ENCODE measurements around the gene CEP19. TPM values are rescaled to one million over a fixed set of nuclear protein-coding genes. Genes with fewer than 3 reads are reported as not detected.

CEP19 gene
- total and polyA plus RNA-seq, 2 of the 4 experiments (the other 2 are of a cell fraction): 1.1 to 1.4 TPM

DNA sequence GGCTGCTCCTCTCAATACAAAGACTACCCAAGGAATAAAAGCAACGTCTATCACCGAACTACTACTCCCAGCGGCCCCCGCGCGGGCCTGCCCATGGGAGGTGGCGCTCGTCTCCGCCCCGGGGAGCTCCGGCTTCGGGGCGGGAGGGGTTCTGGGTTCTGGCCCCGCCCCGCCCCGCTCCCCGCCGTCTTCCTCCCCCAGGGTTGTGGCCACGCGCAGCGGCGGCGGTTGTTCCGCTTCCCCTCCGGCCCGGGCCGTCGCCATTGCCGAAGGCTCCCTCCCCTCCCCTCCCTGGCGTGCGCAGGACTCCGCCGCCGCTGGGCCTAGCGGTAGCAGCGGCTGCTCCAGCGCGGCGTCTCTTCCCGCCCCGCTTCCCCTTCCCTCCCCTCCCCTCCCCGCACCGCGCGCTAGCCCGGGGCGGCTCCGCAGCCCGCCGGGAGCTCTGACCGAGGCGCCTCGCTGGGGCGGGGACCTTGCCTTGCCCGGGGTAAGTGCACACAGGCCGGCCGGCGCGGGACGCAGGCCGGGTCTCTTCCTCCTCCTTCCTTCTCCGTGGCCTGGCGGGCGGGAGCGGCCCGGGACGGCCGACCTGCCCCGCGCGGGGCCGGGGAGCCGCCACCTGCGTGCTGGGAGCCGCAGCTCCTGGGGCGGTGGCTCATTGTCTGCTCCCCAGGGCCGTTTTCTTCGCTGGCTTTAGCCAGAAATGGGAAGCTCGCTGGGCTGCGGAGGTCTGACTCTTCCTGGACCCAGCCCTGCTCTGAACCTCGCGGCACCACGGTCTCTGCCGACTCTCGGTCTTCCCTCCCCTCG lies 27.8 kb upstream of the CEP19 start, which contains the start of gene PAK2:
Gene PAK2, plus strand, starts transcription at position 187 of the 810 bp plus-strand sequence. CDS start 42,790 bp downstream, outside the sequence.
- peak within 1 kb of the TSS; percentile 97 for H3K23ac ChIP-seq (ENCODE audit: low read depth, low read length)
- in situ Hi-C loops (cut with MboI; ENCODE audit: low sequenced_read_pairs): no loop called here
- CTCF ChIA-PET: interaction anchor here (0.6 kb wide), 1 partner anchor 29 kb away, joined by 5 read pairs; no protein-coding TSS in a partner anchor
- no peak for TF ChIP-seq RFX5 (IDR thresholded peaks at IDR 0.05; ENCODE audit: low read depth, low read length)
- TF ChIP-seq, protein P1, sequence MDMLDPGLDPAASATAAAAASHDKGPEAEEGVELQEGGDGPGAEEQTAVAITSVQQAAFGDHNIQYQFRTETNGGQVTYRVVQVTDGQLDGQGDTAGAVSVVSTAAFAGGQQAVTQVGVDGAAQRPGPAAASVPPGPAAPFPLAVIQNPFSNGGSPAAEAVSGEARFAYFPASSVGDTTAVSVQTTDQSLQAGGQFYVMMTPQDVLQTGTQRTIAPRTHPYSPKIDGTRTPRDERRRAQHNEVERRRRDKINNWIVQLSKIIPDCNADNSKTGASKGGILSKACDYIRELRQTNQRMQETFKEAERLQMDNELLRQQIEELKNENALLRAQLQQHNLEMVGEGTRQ (IDR thresholded peaks at IDR 0.05; ENCODE audit: low read depth, low read length): 0 out of 2 replicates have a peak, but pooled peaks have one; percentile 22
- TF ChIP-seq MAFK (IDR thresholded peaks at IDR 0.05; ENCODE audit: low read depth, low read length): no peak
- peak; percentile 72 for TF ChIP-seq MAZ (IDR thresholded peaks at IDR 0.05; ENCODE audit: borderline replicate concordance, low read depth, low read length)
- no peak for TF ChIP-seq FOS (IDR thresholded peaks at IDR 0.05; ENCODE audit: low read depth, low read length)
- TF ChIP-seq NFE2L2 (IDR thresholded peaks at IDR 0.05; ENCODE audit: low read depth, low read length): no peak
- no peak for TF ChIP-seq CEBPB (IDR thresholded peaks at IDR 0.05; ENCODE audit: low read depth, low read length)
- TF ChIP-seq BHLHE40 (IDR thresholded peaks at IDR 0.05; ENCODE audit: low read depth, low read length): no peak
- peak; percentile 70; the same call in 1 of the 2 replicates for TF ChIP-seq MXI1 (IDR thresholded peaks at IDR 0.05; ENCODE audit: borderline replicate concordance, low read depth, low read length)
- TF ChIP-seq RCOR1 (IDR thresholded peaks at IDR 0.05; ENCODE audit: insufficient replicate concordance, low read length): no peak
- peak; percentile 73 for TF ChIP-seq POLR2A (IDR thresholded peaks at IDR 0.05; ENCODE audit: low read depth, low read length)
- TF ChIP-seq RAD21 (IDR thresholded peaks at IDR 0.05; ENCODE audit: low read length): no peak
- TF ChIP-seq, protein P2, sequence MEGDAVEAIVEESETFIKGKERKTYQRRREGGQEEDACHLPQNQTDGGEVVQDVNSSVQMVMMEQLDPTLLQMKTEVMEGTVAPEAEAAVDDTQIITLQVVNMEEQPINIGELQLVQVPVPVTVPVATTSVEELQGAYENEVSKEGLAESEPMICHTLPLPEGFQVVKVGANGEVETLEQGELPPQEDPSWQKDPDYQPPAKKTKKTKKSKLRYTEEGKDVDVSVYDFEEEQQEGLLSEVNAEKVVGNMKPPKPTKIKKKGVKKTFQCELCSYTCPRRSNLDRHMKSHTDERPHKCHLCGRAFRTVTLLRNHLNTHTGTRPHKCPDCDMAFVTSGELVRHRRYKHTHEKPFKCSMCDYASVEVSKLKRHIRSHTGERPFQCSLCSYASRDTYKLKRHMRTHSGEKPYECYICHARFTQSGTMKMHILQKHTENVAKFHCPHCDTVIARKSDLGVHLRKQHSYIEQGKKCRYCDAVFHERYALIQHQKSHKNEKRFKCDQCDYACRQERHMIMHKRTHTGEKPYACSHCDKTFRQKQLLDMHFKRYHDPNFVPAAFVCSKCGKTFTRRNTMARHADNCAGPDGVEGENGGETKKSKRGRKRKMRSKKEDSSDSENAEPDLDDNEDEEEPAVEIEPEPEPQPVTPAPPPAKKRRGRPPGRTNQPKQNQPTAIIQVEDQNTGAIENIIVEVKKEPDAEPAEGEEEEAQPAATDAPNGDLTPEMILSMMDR (conservative IDR thresholded peaks at IDR 0.05; ENCODE audit: low read depth, low read length): no peak
- no peak for TF ChIP-seq SMC3 (IDR thresholded peaks at IDR 0.05; ENCODE audit: low read depth, low read length)

More for the DNA sequence above, 27.8 kb upstream of the CEP19 start, which contains the start of gene PAK2:
- Histone ChIP-seq H3K36me3 (ENCODE audit: control insufficient read depth, insufficient read depth, low read length) (no peaks in the 10 kb centered on the region), H3K9me3 (ENCODE audit: control insufficient read depth, insufficient read depth, low read length) (no peaks in the 10 kb centered on the region), H4K8ac (ENCODE audit: low read depth in 2 of 2, low read length in 2 of 2) (peak within 1 kb of the TSS; percentile 69 to 76; a peak in 2 of 4 replicates), H3K56ac (ENCODE audit: extremely low read depth, insufficient read depth, low read length) (peak within 1 kb of the TSS; percentile 87), H3K27ac (ENCODE audit: insufficient read depth, low read length) (peak within 1 kb of the TSS; percentile 91), H3K4me2 (ENCODE audit: low read depth, low read length) (peak within 1 kb of the TSS; percentile 96), H3K79me1 (ENCODE audit: low read depth in 1 of 2, low read length in 2 of 2) (peaks cover 0 to 20% of the 10 kb centered on the region in 2 experiments; a peak in 2 of 4 replicates), H4K5ac (ENCODE audit: low read depth, low read length) (peak within 1 kb of the TSS; percentile 43), H3K4me3 (ENCODE audit: insufficient read depth, low read depth, low read length) (peak within 1 kb of the TSS; percentile 86), H3K14ac (replicated peaks; ENCODE audit: low read depth, low read length) (peak within 1 kb of the TSS; percentile 95), H3K9ac (ENCODE audit: low read depth, low read length) (peak within 1 kb of the TSS; percentile 97), H3K4ac (ENCODE audit: low read depth, low read length) (peak within 1 kb of the TSS; percentile 86), H4K91ac (ENCODE audit: insufficient read depth, low read depth, low read length) (peak within 1 kb of the TSS; percentile 72), H3K4me1 (ENCODE audit: control insufficient read depth, insufficient read depth, low read length) (peaks cover 1% of the 10 kb centered on the region; the same call in 1 of the 2 replicates), H3K9me1 (ENCODE audit: insufficient read depth, low read length) (no peaks in the 10 kb centered on the region), H2AFZ (replicated peaks; ENCODE audit: low read length, poor library complexity) (peak within 1 kb of the TSS; percentile 83), H3K27me3 (ENCODE audit: control insufficient read depth, insufficient read depth, low read length) (no peaks in the 10 kb centered on the region), H2BK120ac (ENCODE audit: low read depth, low read length) (peak within 1 kb of the TSS; percentile 71), H3K18ac (ENCODE audit: low read depth, low read length) (peak within 1 kb of the TSS; percentile 94), H2AK9ac (replicated peaks; ENCODE audit: low read depth, low read length, poor library complexity) (peak within 1 kb of the TSS; percentile 94), H4K20me1 (ENCODE audit: insufficient read depth, low read length) (peaks cover 33% of the 10 kb centered on the region), H2BK20ac (ENCODE audit: low read depth, low read length) (no peak within 1 kb of the TSS), H2AK5ac (ENCODE audit: low read depth, low read length) (peak within 1 kb of the TSS; percentile 11; the same call in 1 of the 2 replicates), H2BK5ac (ENCODE audit: low read depth, low read length, poor library complexity, severe bottlenecking) (peak within 1 kb of the TSS; percentile 78), H2BK15ac (ENCODE audit: low read depth, low read length) (no peak within 1 kb of the TSS)
- DNase-seq (peak; percentile 79), ATAC-seq (ENCODE audit: low read depth) (peak; percentile 96)
- BruUV-seq (replicated peaks): no TSS peak
- dilution Hi-C loops (cut with HindIII; ENCODE audit: low sequenced_read_pairs, unreplicated experiment): no loop called here
- WGBS, 2 experiments (ENCODE audit: extremely low coverage in 2 of 2, insufficient read length in 1 of 2): 0% methylated on average over 13 of the region's 86 CpGs; no CpG with 5 or more reads in 1 of the 2 experiments
- POLR2A ChIA-PET (ENCODE audit: unreplicated experiment): no interaction called here
- intact Hi-C loops (cut with micrococcal nuclease): loop anchor here (5.0 kb wide), 3 partner anchors 37 to 202 kb away; partner anchors contain the start of gene NCBP2

All from IMR-90 (cell line).